ENCODE measurements around the gene VGLL4.

The VGLL4 gene

GRCh38 chr3:11564577-11565001, 79.1 kb downstream of the VGLL4 start:
- DNase-seq (ENCODE audit: low read depth) = no peak

- DNase-seq (ENCODE audit: low read depth) = no peak
Observed at GRCh38 chr3:11563865-11564185, 79.9 kb downstream of the VGLL4 start.

GRCh38 chr3:11563159-11563864, 80.4 kb downstream of the VGLL4 start:
- no peak for DNase-seq (ENCODE audit: low read depth)

- DNase-seq (ENCODE audit: low read depth) = no peak
Observed at GRCh38 chr3:11562277-11562881, 81.3 kb downstream of the VGLL4 start.

- DNase-seq (ENCODE audit: low read depth) = no peak
Observed at GRCh38 chr3:11560746-11561145, 83.0 kb downstream of the VGLL4 start.

- DNase-seq (ENCODE audit: low read depth) = no peak
Observed at GRCh38 chr3:11559816-11560633, 83.7 kb downstream of the VGLL4 start.

- DNase-seq (ENCODE audit: low read depth) = no peak
Observed at GRCh38 chr3:11558918-11559815, 84.5 kb downstream of the VGLL4 start.

GRCh38 chr3:11558411-11558903, 85.3 kb downstream of the VGLL4 start:
- no peak for DNase-seq (ENCODE audit: low read depth)

- peak; percentile 74 for DNase-seq (ENCODE audit: low read depth)
Observed at GRCh38 chr3:11558002-11558401, 85.7 kb downstream of the VGLL4 start.

- peak; percentile 83 for DNase-seq (ENCODE audit: low read depth)
Observed at GRCh38 chr3:11556851-11557644, 86.7 kb downstream of the VGLL4 start.

GRCh38 chr3:11555881-11556633, 87.7 kb downstream of the VGLL4 start:
- DNase-seq (ENCODE audit: low read depth) = no peak

- DNase-seq (ENCODE audit: low read depth) = no peak
Observed at GRCh38 chr3:11555211-11555782, 88.4 kb downstream of the VGLL4 start.

GRCh38 chr3:11554666-11555065, 89.0 kb downstream of the VGLL4 start:
- no peak for DNase-seq (ENCODE audit: low read depth)

- no peak for DNase-seq (ENCODE audit: low read depth)
Observed at GRCh38 chr3:11554236-11554610, 89.5 kb downstream of the VGLL4 start.

- no peak for DNase-seq (ENCODE audit: low read depth)
Observed at GRCh38 chr3:11553436-11554235, 90.1 kb downstream of the VGLL4 start.

GRCh38 chr3:11552289-11553264, 91.1 kb downstream of the VGLL4 start:
- DNase-seq (ENCODE audit: low read depth) = no peak

- DNase-seq (ENCODE audit: low read depth) = no peak
Observed at GRCh38 chr3:11551036-11551435, 92.7 kb downstream of the VGLL4 start.

- no peak for DNase-seq (ENCODE audit: low read depth)
Observed at GRCh38 chr3:11549580-11550140, 94.1 kb downstream of the VGLL4 start.

All from stromal cell of bone marrow (primary cell).